ENCODE data around the gene MEN1.
"Not testable (repeated sequence)": the region's sequence is repeated elsewhere in the genome, so short reads cannot be mapped to it uniquely, and the experiment has no call there.

Gene MEN1

DNA sequence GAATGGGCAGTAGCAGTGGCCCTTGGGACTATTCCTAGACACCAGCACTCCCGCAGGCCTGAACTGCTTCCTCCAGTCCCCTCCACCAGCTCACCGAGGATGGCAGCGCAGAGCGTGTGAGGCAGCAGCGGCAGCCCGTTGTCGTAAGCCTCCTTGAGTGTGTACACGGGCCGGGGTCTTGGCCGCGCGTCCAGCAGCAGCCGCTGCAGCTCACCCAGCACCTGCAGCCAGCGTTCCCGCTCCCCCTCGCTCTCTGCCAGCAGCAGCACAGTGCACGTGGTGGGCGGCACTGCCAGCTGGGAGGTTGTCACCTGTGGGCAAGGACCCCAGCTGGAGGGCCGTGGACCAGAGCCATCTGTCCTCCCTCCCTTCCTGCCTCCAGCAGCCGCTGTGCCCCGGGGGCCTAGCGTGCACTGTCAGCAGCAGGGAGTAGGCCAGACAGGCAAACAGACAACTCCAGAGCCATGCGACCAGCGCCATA is 21.1 kb upstream of the MEN1 start:
- no peak for DNase-seq

DNA sequence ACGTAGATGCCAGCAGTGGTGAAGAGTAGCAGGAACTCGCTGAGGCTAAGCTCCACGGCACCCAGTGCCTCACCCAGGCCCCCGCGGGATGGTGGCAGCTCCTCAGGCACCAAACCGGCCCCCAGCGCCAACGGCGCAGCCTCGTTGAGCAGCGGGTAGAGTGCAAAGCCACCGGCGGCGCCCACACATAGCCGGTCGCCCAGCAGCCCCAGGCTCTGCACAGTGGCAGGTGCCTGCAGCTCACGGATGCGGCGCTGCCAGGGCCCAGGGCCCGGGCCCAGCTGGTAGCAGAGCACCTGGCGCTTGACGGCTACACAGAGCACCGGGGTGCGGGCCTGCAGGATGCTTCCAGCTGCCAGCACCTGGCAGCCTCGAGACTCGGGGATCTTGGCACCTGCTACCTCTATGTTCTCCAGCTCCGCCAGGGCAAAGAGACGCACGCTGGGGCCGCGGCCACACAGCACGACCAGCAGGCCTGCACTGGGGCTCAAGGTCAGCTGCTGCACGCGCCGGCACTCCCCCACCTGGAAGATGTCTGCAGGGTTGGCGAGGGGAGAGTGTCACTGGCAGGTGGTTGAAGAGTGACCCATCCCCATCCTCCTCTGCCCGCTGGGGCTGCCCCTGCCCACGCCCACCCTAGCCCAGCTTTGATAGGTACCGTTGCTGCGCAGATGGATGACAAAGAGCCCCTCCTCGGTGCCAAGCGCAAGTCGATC is 19.3 kb upstream of the MEN1 start:
- no peak for DNase-seq

- DNase-seq: no peak
These were observed 17.1 kb upstream of the MEN1 start for GRCh38 chr11:64827451-64827839.

- no peak for DNase-seq
These were observed 16.5 kb upstream of the MEN1 start for GRCh38 chr11:64826578-64827450.

- DNase-seq: no peak
These were observed 15.7 kb upstream of the MEN1 start for GRCh38 chr11:64826062-64826461.

DNA sequence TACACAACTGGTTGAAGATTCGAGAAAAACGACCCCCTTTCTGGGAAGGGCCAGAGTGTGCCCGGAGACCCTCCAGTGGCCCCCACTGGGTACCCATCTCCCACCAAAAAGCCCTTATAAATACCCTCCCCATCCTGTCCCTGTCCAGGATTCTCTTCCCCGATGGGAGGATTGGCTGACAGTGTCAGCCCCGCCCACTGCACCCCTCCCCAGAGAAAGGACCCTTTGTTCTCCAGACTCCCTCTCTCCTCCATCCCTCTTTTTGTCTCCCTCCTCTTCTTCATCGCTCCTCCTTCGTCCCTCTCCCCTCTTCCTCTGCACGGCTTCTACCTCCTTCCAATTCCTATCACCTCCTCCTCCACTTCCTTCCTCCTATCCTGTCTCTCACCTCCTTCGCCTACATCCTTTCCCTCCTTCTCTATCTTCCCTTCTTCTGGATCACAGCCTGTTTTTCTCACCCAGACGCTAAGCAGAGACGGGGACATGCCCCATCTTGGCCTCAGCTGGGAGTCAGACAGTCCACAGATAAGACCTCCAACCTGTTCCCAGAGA is 13.3 kb upstream of the MEN1 start:
- no peak for DNase-seq

DNA sequence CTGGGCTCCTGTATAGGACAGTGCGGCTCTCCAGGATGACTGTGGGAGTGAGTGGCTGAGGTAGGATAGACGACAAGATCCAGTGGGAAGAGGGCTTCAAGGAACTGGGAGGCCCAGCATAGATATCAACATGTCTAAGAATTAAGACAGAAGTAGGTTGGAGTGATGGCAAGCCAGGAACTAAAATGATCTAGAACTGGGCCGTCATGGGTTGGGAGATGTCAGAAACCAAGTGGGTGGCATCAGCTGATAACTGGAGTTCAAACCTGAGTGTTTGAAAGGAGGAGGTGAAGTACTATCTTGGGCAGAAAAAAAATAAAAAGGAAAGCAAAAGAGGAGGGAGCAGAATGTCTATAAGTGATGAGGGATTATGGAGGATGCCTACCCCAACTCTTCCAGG is 7.1 kb upstream of the MEN1 start:
- DNase-seq: no peak

GRCh38 chr11:64815433-64815832 is 5.1 kb upstream of the MEN1 start:
- DNase-seq: not testable (repeated sequence)

- DNase-seq: no peak
These were observed 4.4 kb upstream of the MEN1 start for GRCh38 chr11:64814712-64815187.

DNA sequence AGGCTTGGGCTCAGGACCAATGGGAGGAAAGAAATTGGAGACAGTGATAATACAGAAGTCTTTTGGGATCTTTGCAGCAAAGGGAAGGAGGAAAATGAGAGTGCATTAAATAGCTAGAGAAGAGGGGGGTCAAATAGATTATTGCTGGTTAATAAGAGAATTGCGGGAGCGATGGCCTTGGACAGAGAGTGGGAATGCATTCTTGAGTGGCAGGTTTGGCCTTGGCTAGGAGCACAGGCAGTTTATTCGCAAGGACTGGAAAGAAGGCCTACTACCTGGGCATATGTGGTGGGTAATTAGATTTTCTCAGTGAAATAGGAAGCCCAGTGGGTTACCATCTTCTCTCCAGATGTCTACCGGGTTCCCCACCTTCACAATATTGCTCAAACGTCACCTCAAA is 3.5 kb upstream of the MEN1 start:
- no peak for DNase-seq

GRCh38 chr11:64810891-64811272 is 531 bp upstream of the MEN1 start:
- DNase-seq: no peak

DNA sequence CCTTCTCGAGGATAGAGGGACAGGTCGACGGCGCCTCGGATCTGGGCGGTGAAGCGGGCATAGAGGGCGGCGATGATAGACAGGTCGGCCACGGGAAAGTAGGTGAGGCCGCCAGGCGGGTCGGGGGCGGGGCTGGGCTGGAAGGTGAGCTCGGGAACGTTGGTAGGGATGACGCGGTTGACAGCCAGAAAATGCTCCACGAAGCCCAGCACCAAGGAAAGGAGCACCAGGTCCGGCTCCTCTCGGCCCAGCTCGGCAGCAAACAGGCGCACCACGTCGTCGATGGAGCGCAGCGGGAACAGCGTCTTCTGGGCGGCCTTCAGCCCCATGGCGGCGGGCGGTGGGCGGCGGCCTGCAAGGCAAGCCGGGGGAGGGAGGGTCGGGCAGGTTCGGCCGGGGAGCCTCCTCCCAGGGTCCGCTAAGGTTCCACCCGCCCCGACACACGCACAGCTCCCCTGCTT is 540 bp downstream of the MEN1 start:
- no peak for DNase-seq

- no peak for DNase-seq
These were observed 4.9 kb downstream of the MEN1 start for GRCh38 chr11:64805481-64805880.

DNA sequence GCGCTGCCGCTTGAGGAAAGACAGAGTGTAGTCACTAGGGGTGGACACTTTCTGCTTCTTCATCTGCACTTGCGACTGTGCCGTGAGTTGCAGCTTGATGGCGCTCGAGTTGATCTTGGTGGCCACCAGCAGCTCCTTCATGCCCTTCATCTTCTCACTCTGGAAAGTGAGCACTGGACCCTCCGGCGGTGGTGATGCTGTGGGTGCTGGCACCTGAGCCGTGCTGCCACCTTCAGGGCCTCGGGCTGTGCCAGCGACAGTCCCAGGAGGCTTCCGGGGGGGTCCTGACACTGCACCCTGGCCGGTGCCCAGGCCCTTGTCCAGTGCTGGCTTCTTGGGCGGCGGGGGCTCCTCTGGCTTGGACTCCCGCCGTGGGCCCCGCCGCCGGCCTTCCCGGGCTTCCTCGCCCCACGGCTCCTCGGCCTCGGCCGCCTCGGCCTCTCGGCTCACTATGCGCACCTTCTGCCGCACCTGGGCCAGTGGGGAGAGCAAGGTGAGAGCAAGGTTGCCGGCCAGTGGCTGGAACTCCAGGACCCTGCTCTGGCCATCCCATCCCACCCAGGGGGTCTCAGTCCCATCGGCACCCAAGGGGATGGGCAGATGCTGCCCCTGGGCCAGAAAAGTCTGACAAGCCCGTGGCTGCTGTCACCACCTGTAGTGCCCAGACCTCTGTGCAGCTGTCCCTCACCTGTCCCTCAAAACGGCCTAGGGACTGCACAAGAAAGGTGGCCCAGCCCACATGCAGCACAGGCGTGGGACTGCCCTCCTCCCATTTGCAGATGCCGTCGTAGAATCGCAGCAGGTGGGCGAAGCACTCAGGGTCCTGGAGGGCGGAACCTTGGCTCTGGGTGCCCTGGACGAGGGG is 5.8 kb downstream of the MEN1 start:
- no peak for DNase-seq

DNA sequence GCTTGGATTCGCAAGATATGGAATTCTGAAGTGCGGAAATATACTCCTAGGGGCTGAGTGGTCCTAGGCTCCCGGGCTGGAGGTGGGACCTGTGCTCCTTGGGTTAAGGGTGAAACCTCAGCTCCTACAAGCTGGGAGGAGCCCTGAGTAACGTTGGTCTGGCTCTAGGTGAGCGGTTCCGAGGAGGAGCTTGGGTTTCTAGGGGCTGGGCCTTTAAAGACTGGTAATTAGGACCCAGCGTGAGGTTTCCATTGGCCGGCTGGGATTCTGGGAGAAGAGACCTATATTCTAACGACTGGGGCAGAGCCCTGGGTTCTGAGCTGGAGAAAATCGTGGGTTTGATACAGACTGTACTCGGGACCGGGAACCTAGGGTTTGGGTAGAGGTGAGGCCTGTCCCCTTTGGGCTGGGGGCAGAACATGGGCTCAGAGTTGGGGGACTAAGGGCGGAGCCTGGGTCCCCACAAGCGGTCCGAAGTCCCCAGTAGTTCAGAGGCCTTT is 6.5 kb downstream of the MEN1 start:
- DNase-seq: no peak

GRCh38 chr11:64803158-64803845 is 7.0 kb downstream of the MEN1 start, which contains the start of gene MAP4K2:
Gene MAP4K2, minus strand, starts transcription at chr11:64803214. Its CDS starts 65 bp downstream, at chr11:64803149.
- peak; percentile 91 for DNase-seq

DNA sequence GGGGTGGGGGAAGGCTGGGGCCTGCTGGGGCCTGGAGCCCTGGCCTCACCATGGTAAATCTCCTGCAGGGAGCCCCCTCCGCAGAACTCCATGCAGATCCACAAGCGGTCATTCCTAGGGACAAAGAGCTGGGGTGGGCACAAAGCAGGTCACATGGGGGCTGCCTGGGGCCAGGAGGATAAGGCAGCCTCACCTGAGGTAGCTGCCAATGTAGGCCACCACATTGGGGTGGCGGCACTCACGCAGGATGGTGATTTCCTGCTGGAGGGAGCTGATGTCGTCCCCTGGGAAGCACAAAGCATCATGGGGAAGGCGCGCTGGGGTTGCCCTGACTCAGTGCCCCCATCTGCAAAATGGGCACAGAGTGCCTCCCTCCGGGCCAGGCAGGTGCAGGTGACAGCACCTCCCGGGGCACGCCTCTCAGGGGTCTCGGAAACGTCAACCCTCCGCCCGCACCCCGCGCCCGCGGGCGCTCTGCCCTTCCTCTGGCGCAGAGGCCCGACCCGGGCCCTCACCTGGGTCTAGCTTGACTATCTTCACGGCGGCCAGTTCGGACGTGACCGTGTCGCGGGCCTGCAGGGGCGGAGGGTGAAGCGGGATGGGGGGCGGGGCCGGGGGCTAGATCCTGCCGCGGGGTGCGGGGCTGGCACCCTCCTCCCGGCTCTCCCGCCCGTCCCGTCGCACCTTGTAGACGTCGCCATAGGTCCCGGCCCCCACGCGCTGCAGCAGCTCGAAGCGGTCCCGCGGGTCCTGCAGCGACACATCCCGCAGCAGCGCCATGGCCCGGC is 7.8 kb downstream of the MEN1 start:
- peak; percentile 60 for DNase-seq

GRCh38 chr11:64801561-64802369 is 8.6 kb downstream of the MEN1 start:
- DNase-seq: no peak

DNA sequence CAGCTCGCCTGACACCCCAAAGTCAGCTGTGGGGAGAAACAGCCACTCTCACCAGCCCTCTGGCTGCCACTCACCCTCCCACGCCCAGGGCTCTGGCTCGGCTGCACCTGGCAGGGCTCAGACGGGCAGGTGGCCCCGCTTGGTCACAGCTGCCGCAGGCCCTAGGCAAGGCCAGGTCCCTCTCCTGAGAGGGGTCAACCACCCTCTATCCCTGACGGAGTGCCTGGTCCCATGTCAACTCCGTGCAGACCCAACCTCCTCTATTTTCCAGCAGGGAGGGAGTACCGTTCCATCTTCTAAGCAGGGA is 9.2 kb downstream of the MEN1 start:
- no peak for DNase-seq

Measured in activated T-cell treated with anti-CD3 and anti-CD28 coated beads, Interleukin-2, amount 50 U/mL, for 1 hour (primary cell).